ENCODE measurements around the gene DPH6.

DPH6 gene

DNA sequence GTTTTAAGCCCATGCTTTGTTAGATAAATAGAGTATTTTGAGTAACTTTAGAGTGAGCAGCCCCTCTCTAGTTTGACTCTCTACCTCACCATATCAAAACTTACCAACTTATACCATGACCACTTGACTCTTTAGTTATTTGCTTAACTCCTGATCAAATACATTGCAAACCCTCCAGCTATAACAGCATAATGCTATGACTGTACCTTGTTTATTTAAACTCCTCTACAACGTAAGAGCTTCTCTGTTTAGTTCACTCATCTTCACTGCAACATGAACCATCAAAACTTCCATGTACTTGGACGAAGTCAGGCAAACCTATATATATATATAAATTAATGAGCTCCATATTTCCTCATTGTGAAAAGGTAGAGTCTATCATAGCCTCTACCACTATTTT is 218.2 kb downstream of the DPH6 start:
- TF ChIP-seq, protein P1, sequence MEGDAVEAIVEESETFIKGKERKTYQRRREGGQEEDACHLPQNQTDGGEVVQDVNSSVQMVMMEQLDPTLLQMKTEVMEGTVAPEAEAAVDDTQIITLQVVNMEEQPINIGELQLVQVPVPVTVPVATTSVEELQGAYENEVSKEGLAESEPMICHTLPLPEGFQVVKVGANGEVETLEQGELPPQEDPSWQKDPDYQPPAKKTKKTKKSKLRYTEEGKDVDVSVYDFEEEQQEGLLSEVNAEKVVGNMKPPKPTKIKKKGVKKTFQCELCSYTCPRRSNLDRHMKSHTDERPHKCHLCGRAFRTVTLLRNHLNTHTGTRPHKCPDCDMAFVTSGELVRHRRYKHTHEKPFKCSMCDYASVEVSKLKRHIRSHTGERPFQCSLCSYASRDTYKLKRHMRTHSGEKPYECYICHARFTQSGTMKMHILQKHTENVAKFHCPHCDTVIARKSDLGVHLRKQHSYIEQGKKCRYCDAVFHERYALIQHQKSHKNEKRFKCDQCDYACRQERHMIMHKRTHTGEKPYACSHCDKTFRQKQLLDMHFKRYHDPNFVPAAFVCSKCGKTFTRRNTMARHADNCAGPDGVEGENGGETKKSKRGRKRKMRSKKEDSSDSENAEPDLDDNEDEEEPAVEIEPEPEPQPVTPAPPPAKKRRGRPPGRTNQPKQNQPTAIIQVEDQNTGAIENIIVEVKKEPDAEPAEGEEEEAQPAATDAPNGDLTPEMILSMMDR (IDR thresholded peaks at IDR 0.05): no peak
- no peak for TF ChIP-seq ZFX (IDR thresholded peaks at IDR 0.05; ENCODE audit: borderline replicate concordance)

DNA sequence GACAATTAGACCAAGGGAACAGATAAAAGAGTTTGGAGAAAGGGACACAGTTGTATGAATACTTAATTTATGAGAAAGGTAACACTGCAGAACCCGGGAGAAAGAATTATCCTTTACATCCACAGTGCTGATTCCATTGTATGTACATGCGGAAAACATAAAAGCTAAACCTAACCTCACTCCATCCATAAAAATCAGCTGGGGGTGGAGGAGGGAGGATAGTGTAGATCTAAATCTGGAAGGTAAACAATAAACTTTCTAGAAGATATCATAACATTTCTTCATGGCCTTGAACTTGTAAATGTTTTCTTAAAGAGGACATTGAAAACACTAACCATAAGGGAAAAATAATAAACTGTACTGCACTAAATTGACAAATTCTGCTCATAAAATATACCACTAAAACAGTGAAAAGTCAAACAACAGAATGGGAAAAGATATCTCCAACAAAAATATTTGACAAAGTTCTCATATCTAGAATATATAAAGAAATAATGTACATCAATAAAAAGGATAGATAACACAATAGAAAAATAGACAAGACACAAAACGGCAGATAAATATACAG is 220.5 kb downstream of the DPH6 start:
- no peak overlapping the region for H3K27ac ChIP-seq
- TF ChIP-seq ZFX (IDR thresholded peaks at IDR 0.05; ENCODE audit: borderline replicate concordance): no peak
- TF ChIP-seq, protein P1 (IDR thresholded peaks at IDR 0.05): no peak

More for the DNA sequence above, 218.2 kb downstream of the DPH6 start:
- no peak overlapping the region for H3K27ac ChIP-seq

DNA sequence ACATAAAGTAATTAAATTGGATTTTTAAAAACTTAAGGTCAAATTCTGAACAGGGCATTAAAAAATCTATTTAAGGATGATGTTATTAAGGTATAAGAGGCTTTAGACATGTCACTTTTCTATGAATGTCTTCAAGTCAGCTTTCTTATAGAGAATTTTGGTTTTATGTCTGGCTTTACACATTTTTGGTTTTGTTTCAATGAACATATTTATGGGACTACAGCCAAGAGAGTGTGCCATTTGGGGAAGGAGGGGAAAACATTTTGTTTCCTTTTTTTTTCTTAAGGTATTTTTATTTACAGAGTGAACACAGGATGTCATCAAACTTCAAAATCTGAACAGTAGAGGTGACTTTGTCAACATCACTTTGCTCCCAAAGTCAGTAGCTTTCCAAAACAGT is 222.8 kb downstream of the DPH6 start:
- no peak overlapping the region for H3K27ac ChIP-seq
- TF ChIP-seq, protein P1 (IDR thresholded peaks at IDR 0.05): no peak
- TF ChIP-seq ZFX (IDR thresholded peaks at IDR 0.05; ENCODE audit: borderline replicate concordance): no peak

DNA sequence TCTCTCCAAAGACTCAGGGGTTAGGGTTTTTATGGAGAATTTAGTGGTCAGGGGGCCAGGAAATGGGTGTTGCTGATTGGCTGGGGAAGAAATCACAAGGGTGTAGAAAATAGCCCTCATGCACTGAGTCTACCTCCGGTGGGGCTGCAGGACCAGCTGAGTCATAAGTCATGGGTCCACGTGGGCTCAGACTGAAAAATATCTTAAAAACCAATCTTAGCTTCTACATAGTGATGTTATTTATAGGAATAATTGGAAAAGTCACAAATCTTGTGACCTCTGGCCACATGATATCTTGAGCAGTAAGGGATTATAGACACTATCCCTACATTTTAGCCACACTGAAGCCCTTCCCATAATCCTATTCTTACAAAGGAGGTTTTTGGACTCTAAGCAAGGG is 224.0 kb downstream of the DPH6 start:
- H3K27ac ChIP-seq: no peak overlapping the region
- no peak for TF ChIP-seq ZFX (IDR thresholded peaks at IDR 0.05; ENCODE audit: borderline replicate concordance)
- TF ChIP-seq, protein P1 (IDR thresholded peaks at IDR 0.05): no peak

DNA sequence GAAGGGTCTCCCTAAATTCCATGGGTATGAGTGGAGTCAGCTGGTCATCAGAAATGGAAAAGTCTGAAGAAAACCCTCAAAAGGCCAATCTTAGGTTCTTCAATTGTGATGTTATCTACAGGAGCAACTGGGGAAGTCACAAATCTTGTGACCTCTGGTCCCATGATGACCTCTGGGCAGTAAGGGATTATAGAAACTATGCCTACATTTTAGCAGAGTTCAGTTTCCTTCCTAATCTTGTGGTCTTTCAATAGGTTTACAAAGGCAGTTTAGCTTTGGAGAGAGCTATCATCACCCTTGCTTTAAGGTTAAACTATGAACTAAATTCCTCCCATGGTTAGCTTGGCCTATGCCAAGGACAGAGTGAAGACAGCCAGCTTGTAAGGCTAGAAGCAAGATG is 225.1 kb downstream of the DPH6 start:
- H3K27ac ChIP-seq: no peak overlapping the region
- TF ChIP-seq ZFX (IDR thresholded peaks at IDR 0.05; ENCODE audit: borderline replicate concordance): no peak
- TF ChIP-seq, protein P1 (IDR thresholded peaks at IDR 0.05): no peak

Data from 22Rv1 (cell line).